B cell (primary cell): ENCODE data around the gene SLCO1A2. TPM values are rescaled to one million over a fixed set of nuclear protein-coding genes. Genes with fewer than 3 reads are reported as not detected.

Source experiments
- ATAC-seq: fragments of 200-7000 bp; cut with Tn5 transposase; one replicate; pipeline ENCODE4 v1.10.0; 2021; ENCODE audit warnings: low read depth, mild to moderate bottlenecking, moderate number of reproducible peaks, moderate library complexity
- CTCF ChIA-PET: fragments of 350-600 bp; sonication (Branson Sonifier 250); formaldehyde crosslinking; loops from one replicate; lab custom pipeline; 2021; ENCODE audit warnings: antibody characterized with exemption, inconsistent platforms; lab: Charles Lee
- POLR2A ChIA-PET: fragments of 350-600 bp; sonication (Branson Sonifier 250); formaldehyde crosslinking; loops from one replicate; lab custom pipeline; 2021; ENCODE audit warnings: antibody characterized with exemption; lab: Charles Lee
- DNase-seq: peaks from one replicate; pipeline ENCODE4 v3.0.0; 2013
- H2AFZ ChIP-seq: 2 replicates; pipeline ENCODE4 v1.6.1; 2012; ENCODE audit warnings: mild to moderate bottlenecking, low read depth, low read length; ENCODE audit not compliant: insufficient read depth, poor library complexity, severe bottlenecking
- H3K27ac ChIP-seq, 2 donors: 1 replicate in 1 of 2; 2 replicates in 1 of 2; pipeline ENCODE4 v1.5.1; 2012 to 2013; ENCODE audit warnings: low read length in 2 of 2, mild to moderate bottlenecking in 2 of 2, moderate library complexity in 1 of 2
- H3K27me3 ChIP-seq, 4 experiments: fragments of 200-600 bp in 1 of 4; sonication (generic) in 1 of 4; replicated peaks in 1 of 4; 1 replicate in 2 of 4; 2 replicates in 2 of 4; pipeline versions ENCODE4 v1.6.1 to v1.7.0; 2013 to 2016; ENCODE audit warnings: low read length in 3 of 4, mild to moderate bottlenecking in 2 of 4, mixed read lengths in 1 of 4, moderate library complexity in 1 of 4; ENCODE audit not compliant: insufficient read depth in 4 of 4, control insufficient read depth in 3 of 4; ENCODE audit errors: control extremely low read depth in 1 of 4
- H3K36me3 ChIP-seq, 2 experiments: replicated peaks in 1 of 2; 1 replicate in 1 of 2; 2 replicates in 1 of 2; pipeline versions ENCODE4 v1.6.1 to v1.7.1; 2013; ENCODE audit warnings: low read length in 1 of 2; ENCODE audit not compliant: insufficient read depth in 2 of 2, control insufficient read depth in 1 of 2; ENCODE audit errors: control extremely low read depth in 1 of 2, extremely low read depth in 1 of 2
- H3K4me1 ChIP-seq, 2 donors: fragments of 200-600 bp in 1 of 2; sonication (generic) in 1 of 2; 1 replicate in 1 of 2; 2 replicates in 1 of 2; pipeline versions ENCODE4 v1.5.1 to v1.6.1; 2013 to 2017; ENCODE audit warnings: low read length in 2 of 2; ENCODE audit not compliant: control insufficient read depth in 2 of 2, insufficient read depth in 2 of 2
- H3K4me2 ChIP-seq: replicated peaks from 2 replicates; pipeline ENCODE3; 2012; ENCODE audit warnings: mild to moderate bottlenecking, low read depth, low read length; ENCODE audit not compliant: poor library complexity, severe bottlenecking
- H3K4me3 ChIP-seq, 5 experiments: fragments of 200-600 bp in 1 of 5; sonication (generic) in 1 of 5; 1 replicate in 3 of 5; 2 replicates in 2 of 5; pipeline versions ENCODE4 v1.5.1 to v1.7.0; 2011 to 2016; ENCODE audit warnings: low read length in 4 of 5, mild to moderate bottlenecking in 4 of 5, low read depth in 2 of 5, control low read depth in 1 of 5, moderate library complexity in 1 of 5; ENCODE audit not compliant: insufficient read depth in 1 of 5; ENCODE audit errors: control extremely low read depth in 1 of 5, extremely low read depth in 1 of 5
- H3K79me2 ChIP-seq: fragments of 200-600 bp; sonication (generic); one replicate; pipeline ENCODE4 v1.6.0; 2016; ENCODE audit warnings: low read length; ENCODE audit not compliant: control insufficient read depth, insufficient read depth
- H3K9ac ChIP-seq: fragments of 200-600 bp; sonication (generic); 2 replicates; pipeline ENCODE4 v1.6.1; 2017; ENCODE audit warnings: mild to moderate bottlenecking, low read length, moderate library complexity
- H3K9me3 ChIP-seq, 3 donors: one replicate each; pipeline versions ENCODE4 v1.6.1 to v1.7.1; 2013; ENCODE audit warnings: low read length in 2 of 3; ENCODE audit not compliant: control insufficient read depth in 2 of 3, insufficient read depth in 1 of 3; ENCODE audit errors: control extremely low read depth in 1 of 3
- H4K20me1 ChIP-seq: 2 replicates; pipeline ENCODE4 v1.6.0; 2012; ENCODE audit warnings: mild to moderate bottlenecking, low read length; ENCODE audit not compliant: insufficient read depth, control insufficient read depth, poor library complexity, severe bottlenecking
- H3K27ac Mint-ChIP-seq: one replicate; pipeline ENCODE4 v1.8.0; 2021; ENCODE audit warnings: mixed read lengths
- H3K27me3 Mint-ChIP-seq: one replicate; pipeline ENCODE4 v1.8.0; 2021; ENCODE audit warnings: mixed read lengths
- H3K4me1 Mint-ChIP-seq: one replicate; pipeline ENCODE4 v1.8.0; 2021; ENCODE audit warnings: mixed read lengths
- H3K4me3 Mint-ChIP-seq: one replicate; pipeline ENCODE4 v1.8.0; 2021; ENCODE audit warnings: mixed read lengths
- H3K9me3 Mint-ChIP-seq: one replicate; pipeline ENCODE4 v1.8.0; 2022; ENCODE audit warnings: mixed read lengths; ENCODE audit not compliant: insufficient read depth
- EZH2 ChIP-seq: IDR thresholded peaks from 2 replicates; pipeline ENCODE4 v1.6.1; 2012; ENCODE audit warnings: borderline replicate concordance, low read depth, mild to moderate bottlenecking, moderate library complexity, low read length; ENCODE audit not compliant: insufficient read depth, poor library complexity, severe bottlenecking
- WGBS: methylation state at CpG from one replicate; pipeline ENCODE4 v1.1.5; 2013; ENCODE audit warnings: missing lambda C conversion rate; ENCODE audit not compliant: insufficient coverage; 5-methylcytosine and 5-hydroxymethylcytosine counted together
- intact Hi-C: fragments of 100-400 bp; cut with micrococcal nuclease; formaldehyde crosslinking; loops from one replicate; pipeline ENCODE4 v1.10.0; 2022
- polyA plus RNA-seq: library from polyadenylated mRNA; depleted of rRNA; stranded (reverse); fragments of >200 nt; gene quantifications from 2 replicates; pipeline ENCODE4 v1.2.3, GENCODE V29; 2012
- total RNA-seq, 2 donors: library from RNA; stranded (reverse); fragments of 120-200 nt in 1 of 2; gene quantifications; 1 replicate in 1 of 2; 2 replicates in 1 of 2; pipeline versions ENCODE4 v1.2.3 to v1.2.4, GENCODE V29; 2013 to 2022
- TF ChIP-seq, protein P1 (sequence below): fragments of 200-600 bp; IDR thresholded peaks from one replicate; pipeline ENCODE4 v1.8.0; 2022; ENCODE audit warnings: antibody characterized with exemption, mild to moderate bottlenecking

SLCO1A2 gene
- total and polyA plus RNA-seq, 2 donors (not counting 1 experiment from before 2014, with no cell fraction given), result not detected

DNA sequence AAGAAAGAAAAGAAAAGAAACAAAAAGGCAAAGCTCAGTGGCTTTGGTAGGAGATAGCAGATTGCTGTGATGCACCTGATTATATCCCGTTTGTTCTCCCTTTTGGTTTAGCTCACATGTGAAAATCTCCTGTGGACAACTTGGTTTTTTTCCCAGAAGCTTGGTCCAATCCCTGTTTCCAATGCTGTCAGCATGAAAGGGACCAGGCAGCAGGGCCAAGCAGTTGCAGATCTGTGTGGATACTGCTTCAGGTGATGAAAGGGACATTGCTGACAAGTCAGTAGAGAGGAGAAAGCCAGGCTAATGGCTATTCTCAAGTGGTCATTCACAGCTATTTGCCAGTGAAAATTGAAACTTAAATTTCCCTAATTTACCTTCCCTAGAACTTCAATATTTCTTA is 18.8 kb upstream of the SLCO1A2 start:
- H3K9me3 Mint-ChIP-seq, result no peaks in the 10 kb centered on the region
- Histone ChIP-seq H2AFZ (no peak overlapping the region), H3K27me3 (no peaks in the 10 kb centered on the region), H3K36me3 (no peaks in the 10 kb centered on the region), H3K4me1 (no peaks in the 10 kb centered on the region), H3K27ac (no peak overlapping the region), H3K4me3 (no peak overlapping the region), H4K20me1 (no peaks in the 10 kb centered on the region), H3K4me2 (no peak overlapping the region), H3K9me3 (no peaks in the 10 kb centered on the region), H3K79me2 (no peaks in the 10 kb centered on the region), H3K9ac (no peak overlapping the region)
- DNase-seq, result no peak
- no peak overlapping the region for H3K4me3 Mint-ChIP-seq
- H3K27ac Mint-ChIP-seq, result no peak overlapping the region
- CTCF ChIA-PET, result no interaction called here
- WGBS, result 11% methylated on average over 1 of the region's 1 CpG
- H3K4me1 Mint-ChIP-seq, result no peaks in the 10 kb centered on the region
- intact Hi-C loops, result no loop called here
- POLR2A ChIA-PET, result no interaction called here
- ATAC-seq, result no peak
- no peak for TF ChIP-seq EZH2
- TF ChIP-seq, protein P1, sequence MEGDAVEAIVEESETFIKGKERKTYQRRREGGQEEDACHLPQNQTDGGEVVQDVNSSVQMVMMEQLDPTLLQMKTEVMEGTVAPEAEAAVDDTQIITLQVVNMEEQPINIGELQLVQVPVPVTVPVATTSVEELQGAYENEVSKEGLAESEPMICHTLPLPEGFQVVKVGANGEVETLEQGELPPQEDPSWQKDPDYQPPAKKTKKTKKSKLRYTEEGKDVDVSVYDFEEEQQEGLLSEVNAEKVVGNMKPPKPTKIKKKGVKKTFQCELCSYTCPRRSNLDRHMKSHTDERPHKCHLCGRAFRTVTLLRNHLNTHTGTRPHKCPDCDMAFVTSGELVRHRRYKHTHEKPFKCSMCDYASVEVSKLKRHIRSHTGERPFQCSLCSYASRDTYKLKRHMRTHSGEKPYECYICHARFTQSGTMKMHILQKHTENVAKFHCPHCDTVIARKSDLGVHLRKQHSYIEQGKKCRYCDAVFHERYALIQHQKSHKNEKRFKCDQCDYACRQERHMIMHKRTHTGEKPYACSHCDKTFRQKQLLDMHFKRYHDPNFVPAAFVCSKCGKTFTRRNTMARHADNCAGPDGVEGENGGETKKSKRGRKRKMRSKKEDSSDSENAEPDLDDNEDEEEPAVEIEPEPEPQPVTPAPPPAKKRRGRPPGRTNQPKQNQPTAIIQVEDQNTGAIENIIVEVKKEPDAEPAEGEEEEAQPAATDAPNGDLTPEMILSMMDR, result no peak
- peaks cover 3% of the 10 kb centered on the region for H3K27me3 Mint-ChIP-seq

DNA sequence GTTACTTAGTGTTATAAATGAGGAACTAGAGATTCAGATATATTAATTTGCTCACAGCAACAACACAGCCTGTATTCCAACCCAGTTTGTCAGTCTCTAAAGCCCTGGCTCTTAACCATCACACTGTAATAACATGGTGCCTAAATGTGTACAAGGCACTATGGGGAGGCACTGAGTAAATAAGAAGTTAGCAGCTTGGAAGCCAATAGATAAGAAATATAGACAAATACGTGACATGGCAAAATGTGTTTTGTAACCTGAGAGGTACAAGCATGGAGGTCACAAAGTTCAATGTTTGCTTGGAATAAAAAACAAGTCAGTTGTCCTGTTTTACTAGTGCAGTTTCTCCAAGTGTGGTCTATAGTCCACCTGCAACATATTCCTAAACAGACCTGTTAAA is 16.3 kb upstream of the SLCO1A2 start:
- intact Hi-C loops, result no loop called here
- H3K4me1 ChIP-seq, result no peaks in the 10 kb centered on the region
- H2AFZ ChIP-seq, result no peak overlapping the region
- ChIA-PET POLR2A (no interaction called here), CTCF (no interaction called here)
- H3K9me3 ChIP-seq, result no peaks in the 10 kb centered on the region
- H3K27ac ChIP-seq, result no peak overlapping the region
- H3K4me3 ChIP-seq, result no peak overlapping the region
- H4K20me1 ChIP-seq, result no peaks in the 10 kb centered on the region
- no peak overlapping the region for H3K4me2 ChIP-seq
- peaks cover 7% of the 10 kb centered on the region for H3K27me3 Mint-ChIP-seq
- no peak overlapping the region for H3K9ac ChIP-seq
- WGBS, result 100% methylated on average over 1 of the region's 1 CpG
- no peaks in the 10 kb centered on the region for H3K4me1 Mint-ChIP-seq
- DNase-seq, result no peak
- H3K4me3 Mint-ChIP-seq, result no peak overlapping the region
- no peaks in the 10 kb centered on the region for H3K27me3 ChIP-seq
- no peaks in the 10 kb centered on the region for H3K9me3 Mint-ChIP-seq
- no peak overlapping the region for H3K27ac Mint-ChIP-seq
- no peak for ATAC-seq
- H3K79me2 ChIP-seq, result no peaks in the 10 kb centered on the region
- no peak for TF ChIP-seq EZH2
- TF ChIP-seq, protein P1, result no peak
- H3K36me3 ChIP-seq, result no peaks in the 10 kb centered on the region
